K562 (cell line): ENCODE results near the gene APEX1.

Experiments used
- BRF2 ChIP-seq: IDR thresholded peaks from 3 replicates; pipeline ENCODE4 v1.6.1; 2011; ENCODE audit warnings: borderline replicate concordance, mild to moderate bottlenecking; ENCODE audit not compliant: insufficient read length, insufficient read depth
- TF ChIP-seq, protein P1 (sequence below), 3 experiments: IDR thresholded peaks in 2 of 3; conservative IDR thresholded peaks in 1 of 3; 2 replicates each; pipeline ENCODE4 v1.5.1; 2011 to 2012; ENCODE audit warnings: low read length in 3 of 3, mild to moderate bottlenecking in 3 of 3, control low read depth in 2 of 3, improper control_type of control experiment in 1 of 3, inconsistent platforms in 1 of 3, low read depth in 1 of 3, mixed read lengths in 1 of 3, moderate library complexity in 1 of 3; ENCODE audit not compliant: insufficient read depth in 2 of 3

- TF ChIP-seq, protein P1, sequence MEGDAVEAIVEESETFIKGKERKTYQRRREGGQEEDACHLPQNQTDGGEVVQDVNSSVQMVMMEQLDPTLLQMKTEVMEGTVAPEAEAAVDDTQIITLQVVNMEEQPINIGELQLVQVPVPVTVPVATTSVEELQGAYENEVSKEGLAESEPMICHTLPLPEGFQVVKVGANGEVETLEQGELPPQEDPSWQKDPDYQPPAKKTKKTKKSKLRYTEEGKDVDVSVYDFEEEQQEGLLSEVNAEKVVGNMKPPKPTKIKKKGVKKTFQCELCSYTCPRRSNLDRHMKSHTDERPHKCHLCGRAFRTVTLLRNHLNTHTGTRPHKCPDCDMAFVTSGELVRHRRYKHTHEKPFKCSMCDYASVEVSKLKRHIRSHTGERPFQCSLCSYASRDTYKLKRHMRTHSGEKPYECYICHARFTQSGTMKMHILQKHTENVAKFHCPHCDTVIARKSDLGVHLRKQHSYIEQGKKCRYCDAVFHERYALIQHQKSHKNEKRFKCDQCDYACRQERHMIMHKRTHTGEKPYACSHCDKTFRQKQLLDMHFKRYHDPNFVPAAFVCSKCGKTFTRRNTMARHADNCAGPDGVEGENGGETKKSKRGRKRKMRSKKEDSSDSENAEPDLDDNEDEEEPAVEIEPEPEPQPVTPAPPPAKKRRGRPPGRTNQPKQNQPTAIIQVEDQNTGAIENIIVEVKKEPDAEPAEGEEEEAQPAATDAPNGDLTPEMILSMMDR (IDR thresholded peaks at IDR 0.05 in 2 of 3, conservative IDR thresholded peaks at IDR 0.05 in 1 of 3; ENCODE audit: insufficient read depth in 2 of 3, low read depth in 1 of 3, low read length in 3 of 3): no peak
- TF ChIP-seq BRF2: no peak
Observed at GRCh38 chr14:20440465-20440864, 14.6 kb upstream of the APEX1 start.
